ENCODE data around the gene DTX4. TPM values are rescaled to one million over a fixed set of nuclear protein-coding genes. Genes with fewer than 3 reads are reported as not detected.

The DTX4 gene
- total RNA-seq, 4 donors from 2014 or later: 0.15 to 0.91 (median 0.47) TPM

GRCh38 chr11:59247531-59248227, 75.7 kb downstream of the DTX4 start:
- TF ChIP-seq POLR2A (IDR thresholded peaks at IDR 0.05): no peak
- no peak for TF ChIP-seq CTCF (IDR thresholded peaks at IDR 0.05 in 4 of 5, conservative IDR thresholded peaks at IDR 0.05 in 1 of 5)
- intact Hi-C loops (cut with DNase I; ENCODE audit: low total_unique reads): no loop called here
- Histone ChIP-seq H3K9me3 (no peaks in the 10 kb centered on the region), H3K36me3 (no peaks in the 10 kb centered on the region), H3K4me3 (no peak overlapping the region), H3K4me1 (peaks cover 0 to 6% of the 10 kb centered on the region in 2 donors), H3K27ac (no peak overlapping the region), H3K27me3 (no peaks in the 10 kb centered on the region)
- DNase-seq (peak; percentile 25 to 53), ATAC-seq (peak in 1 of 2 donors; percentile 18)
- in situ Hi-C loops (cut with MboI; ENCODE audit: low sequenced_read_pairs in 4 of 4): no loop called here

GRCh38 chr11:59249535-59249934, 77.6 kb downstream of the DTX4 start:
- in situ Hi-C loops (cut with MboI; ENCODE audit: low sequenced_read_pairs in 4 of 4) (no loop called here), intact Hi-C loops (cut with DNase I; ENCODE audit: low total_unique reads) (no loop called here)
- ATAC-seq: no peak
- DNase-seq: no peak
- Histone ChIP-seq H3K4me3 (no peak overlapping the region), H3K27ac (no peak overlapping the region), H3K4me1 (peaks cover 0 to 6% of the 10 kb centered on the region in 2 donors), H3K36me3 (no peaks in the 10 kb centered on the region), H3K9me3 (no peaks in the 10 kb centered on the region), H3K27me3 (no peaks in the 10 kb centered on the region)
- TF ChIP-seq CTCF (IDR thresholded peaks at IDR 0.05 in 4 of 5, conservative IDR thresholded peaks at IDR 0.05 in 1 of 5) (no peak), POLR2A (IDR thresholded peaks at IDR 0.05) (no peak)

- no peak for ATAC-seq
- TF ChIP-seq POLR2A (IDR thresholded peaks at IDR 0.05) (no peak), CTCF (IDR thresholded peaks at IDR 0.05 in 4 of 5, conservative IDR thresholded peaks at IDR 0.05 in 1 of 5) (no peak)
- Histone ChIP-seq H3K36me3 (no peaks in the 10 kb centered on the region), H3K27me3 (no peaks in the 10 kb centered on the region), H3K4me3 (no peak overlapping the region), H3K27ac (no peak overlapping the region), H3K4me1 (no peaks in the 10 kb centered on the region), H3K9me3 (no peaks in the 10 kb centered on the region)
- DNase-seq: no peak
- intact Hi-C loops (cut with DNase I; ENCODE audit: low total_unique reads): no loop called here
- in situ Hi-C loops (cut with MboI; ENCODE audit: low sequenced_read_pairs in 4 of 4): no loop called here
Measured at GRCh38 chr11:59253001-59253400, 81.1 kb downstream of the DTX4 start.

GRCh38 chr11:59254286-59254685, 82.4 kb downstream of the DTX4 start:
- Histone ChIP-seq H3K36me3 (no peaks in the 10 kb centered on the region), H3K27ac (no peak overlapping the region), H3K9me3 (no peaks in the 10 kb centered on the region), H3K27me3 (no peaks in the 10 kb centered on the region), H3K4me1 (no peaks in the 10 kb centered on the region), H3K4me3 (no peak overlapping the region)
- ATAC-seq (no peak), DNase-seq (no peak)
- in situ Hi-C loops (cut with MboI; ENCODE audit: low sequenced_read_pairs in 4 of 4): no loop called here
- intact Hi-C loops (cut with DNase I; ENCODE audit: low total_unique reads): no loop called here
- TF ChIP-seq POLR2A (IDR thresholded peaks at IDR 0.05) (no peak), CTCF (IDR thresholded peaks at IDR 0.05 in 4 of 5, conservative IDR thresholded peaks at IDR 0.05 in 1 of 5) (no peak)

- ATAC-seq (no peak), DNase-seq (no peak)
- TF ChIP-seq CTCF (IDR thresholded peaks at IDR 0.05 in 4 of 5, conservative IDR thresholded peaks at IDR 0.05 in 1 of 5): no peak
- no peak for TF ChIP-seq POLR2A (IDR thresholded peaks at IDR 0.05)
- Histone ChIP-seq H3K4me3 (no peak overlapping the region), H3K27ac (no peak overlapping the region), H3K9me3 (no peaks in the 10 kb centered on the region), H3K4me1 (no peaks in the 10 kb centered on the region), H3K36me3 (no peaks in the 10 kb centered on the region), H3K27me3 (no peaks in the 10 kb centered on the region)
- intact Hi-C loops (cut with DNase I; ENCODE audit: low total_unique reads) (no loop called here), in situ Hi-C loops (cut with MboI; ENCODE audit: low sequenced_read_pairs in 4 of 4) (no loop called here)
Measured at GRCh38 chr11:59255281-59255680, 83.3 kb downstream of the DTX4 start.
